ENCODE results near the gene GPR107. TPM values are rescaled to one million over a fixed set of nuclear protein-coding genes. Genes with fewer than 3 reads are reported as not detected.

The GPR107 gene
- total RNA-seq, 1 donor from 2014 or later: 48.2 TPM

- no peak for DNase-seq (ENCODE audit: low spot score)
Measured at GRCh38 chr9:130159915-130160670, 106.4 kb downstream of the GPR107 start.

GRCh38 chr9:130160862-130161470, 107.3 kb downstream of the GPR107 start:
- DNase-seq (ENCODE audit: low spot score): no peak

GRCh38 chr9:130165579-130165978, 111.9 kb downstream of the GPR107 start:
- DNase-seq (ENCODE audit: low spot score): no peak

GRCh38 chr9:130166399-130166798, 112.7 kb downstream of the GPR107 start:
- no peak for DNase-seq (ENCODE audit: low spot score)

- no peak for DNase-seq (ENCODE audit: low spot score)
Measured at GRCh38 chr9:130167927-130168326, 114.2 kb downstream of the GPR107 start.

GRCh38 chr9:130171226-130172148, 117.8 kb downstream of the GPR107 start:
- no peak for DNase-seq (ENCODE audit: low spot score)

- DNase-seq (ENCODE audit: low spot score): peak; percentile 87
Measured at GRCh38 chr9:130172161-130172857, 118.6 kb downstream of the GPR107 start, which contains the start of gene NCS1. Gene NCS1, plus strand, starts transcription at chr9:130172404. Its CDS starts 260 bp downstream, at chr9:130172664.

GRCh38 chr9:130172858-130173665, 119.4 kb downstream of the GPR107 start:
- DNase-seq (ENCODE audit: low spot score): no peak

GRCh38 chr9:130173666-130173983, 119.9 kb downstream of the GPR107 start:
- DNase-seq (ENCODE audit: low spot score): no peak

GRCh38 chr9:130174025-130174424, 120.3 kb downstream of the GPR107 start:
- no peak for DNase-seq (ENCODE audit: low spot score)

GRCh38 chr9:130174920-130175321, 121.2 kb downstream of the GPR107 start:
- no peak for DNase-seq (ENCODE audit: low spot score)

- DNase-seq (ENCODE audit: low spot score): no peak
Measured at GRCh38 chr9:130175355-130175754, 121.6 kb downstream of the GPR107 start.

GRCh38 chr9:130176760-130177159, 123.1 kb downstream of the GPR107 start:
- DNase-seq (ENCODE audit: low spot score): no peak

GRCh38 chr9:130177898-130178805, 124.4 kb downstream of the GPR107 start:
- DNase-seq (ENCODE audit: low spot score): no peak

GRCh38 chr9:130179331-130179907, 125.7 kb downstream of the GPR107 start:
- no peak for DNase-seq (ENCODE audit: low spot score)

GRCh38 chr9:130180516-130180915, 126.8 kb downstream of the GPR107 start:
- no peak for DNase-seq (ENCODE audit: low spot score)

- no peak for DNase-seq (ENCODE audit: low spot score)
Measured at GRCh38 chr9:130181678-130182380, 128.1 kb downstream of the GPR107 start.

GRCh38 chr9:130182381-130182909, 128.7 kb downstream of the GPR107 start:
- no peak for DNase-seq (ENCODE audit: low spot score)
